ENCODE measurements around the gene SLCO1B3.

The SLCO1B3 gene

DNA sequence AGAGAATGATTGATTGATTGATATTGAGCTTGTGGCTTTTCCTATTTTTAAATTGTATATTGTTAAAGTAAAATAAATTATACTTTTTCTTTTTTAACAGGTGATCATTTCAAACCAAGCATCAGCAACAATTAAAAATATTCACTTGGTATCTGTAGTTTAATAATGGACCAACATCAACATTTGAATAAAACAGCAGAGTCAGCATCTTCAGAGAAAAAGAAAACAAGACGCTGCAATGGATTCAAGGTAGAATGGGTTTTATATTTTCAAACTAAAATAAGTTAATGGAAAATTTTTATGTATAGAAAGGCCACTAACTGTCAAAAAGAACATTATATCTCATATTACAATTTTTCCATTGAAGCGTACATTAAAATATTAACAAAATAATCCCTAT is 5.1 kb downstream of the SLCO1B3 start:
- Histone ChIP-seq H3K9ac (ENCODE audit: low read depth, low read length) (no peak overlapping the region), H3K9me3 (ENCODE audit: control insufficient read depth, insufficient read depth, low read length) (no peaks in the 10 kb centered on the region)

DNA sequence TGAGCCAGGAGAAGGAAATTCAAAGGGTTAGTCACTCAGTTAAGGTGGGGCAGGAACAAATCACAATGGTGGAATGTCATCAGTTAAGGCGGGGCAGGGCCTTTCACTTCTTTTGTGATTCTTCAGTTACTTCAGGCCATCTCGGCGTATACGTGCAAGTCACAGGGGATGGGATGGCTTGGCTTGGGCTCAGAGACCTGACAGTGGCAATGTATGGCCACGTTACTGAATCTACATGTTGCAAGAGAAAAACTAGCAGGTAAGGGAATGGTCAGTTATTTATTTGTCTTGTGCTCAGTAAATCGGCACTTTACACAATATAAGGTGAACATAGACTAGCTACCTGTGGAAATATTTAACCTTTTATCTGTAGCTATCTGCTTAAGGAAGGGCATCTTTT is 11.9 kb downstream of the SLCO1B3 start:
- H3K4me1 ChIP-seq (ENCODE audit: control insufficient read depth, insufficient read depth, low read length) = no peaks in the 10 kb centered on the region
- H3K9me3 ChIP-seq (ENCODE audit: control insufficient read depth, insufficient read depth, low read length) = peaks cover 8% of the 10 kb centered on the region
- H3K36me3 ChIP-seq (ENCODE audit: control insufficient read depth, insufficient read depth, low read length) = no peaks in the 10 kb centered on the region
- no peaks in the 10 kb centered on the region for H3K27me3 ChIP-seq (ENCODE audit: control insufficient read depth, insufficient read depth, low read length)
- H3K9ac ChIP-seq (ENCODE audit: low read depth, low read length) = no peak overlapping the region
- no peak overlapping the region for H3K4me3 ChIP-seq (ENCODE audit: low read depth, low read length)

More for the DNA sequence above, 5.1 kb downstream of the SLCO1B3 start:
- no peak overlapping the region for H3K4me3 ChIP-seq (ENCODE audit: low read depth, low read length)
- H3K36me3 ChIP-seq (ENCODE audit: control insufficient read depth, insufficient read depth, low read length) = no peaks in the 10 kb centered on the region
- H3K4me1 ChIP-seq (ENCODE audit: control insufficient read depth, insufficient read depth, low read length) = no peaks in the 10 kb centered on the region
- H3K27me3 ChIP-seq (ENCODE audit: control insufficient read depth, insufficient read depth, low read length) = no peaks in the 10 kb centered on the region

DNA sequence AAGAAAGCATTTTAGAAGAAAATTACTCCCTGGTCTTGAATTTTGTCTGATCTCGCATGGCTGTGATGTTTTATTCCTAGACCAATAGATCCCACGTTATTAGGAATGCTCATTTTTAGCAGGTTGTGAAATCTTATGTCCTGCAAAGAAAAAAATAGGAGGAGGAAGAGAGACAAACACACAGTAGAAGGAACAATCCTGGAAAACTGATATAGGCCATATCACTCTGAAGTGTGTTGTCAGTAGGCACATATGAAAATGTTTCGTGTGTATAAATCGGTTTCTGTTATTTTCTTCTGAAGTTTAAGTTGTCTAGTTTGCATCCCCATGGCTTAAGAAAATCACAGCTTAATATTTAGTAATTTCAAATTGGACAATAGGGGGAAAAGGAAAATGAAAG is 12.4 kb downstream of the SLCO1B3 start:
- Histone ChIP-seq H3K36me3 (ENCODE audit: control insufficient read depth, insufficient read depth, low read length) (no peaks in the 10 kb centered on the region), H3K4me3 (ENCODE audit: low read depth, low read length) (no peak overlapping the region), H3K27me3 (ENCODE audit: control insufficient read depth, insufficient read depth, low read length) (no peaks in the 10 kb centered on the region), H3K4me1 (ENCODE audit: control insufficient read depth, insufficient read depth, low read length) (no peaks in the 10 kb centered on the region), H3K9me3 (ENCODE audit: control insufficient read depth, insufficient read depth, low read length) (peaks cover 8% of the 10 kb centered on the region), H3K9ac (ENCODE audit: low read depth, low read length) (no peak overlapping the region)

DNA sequence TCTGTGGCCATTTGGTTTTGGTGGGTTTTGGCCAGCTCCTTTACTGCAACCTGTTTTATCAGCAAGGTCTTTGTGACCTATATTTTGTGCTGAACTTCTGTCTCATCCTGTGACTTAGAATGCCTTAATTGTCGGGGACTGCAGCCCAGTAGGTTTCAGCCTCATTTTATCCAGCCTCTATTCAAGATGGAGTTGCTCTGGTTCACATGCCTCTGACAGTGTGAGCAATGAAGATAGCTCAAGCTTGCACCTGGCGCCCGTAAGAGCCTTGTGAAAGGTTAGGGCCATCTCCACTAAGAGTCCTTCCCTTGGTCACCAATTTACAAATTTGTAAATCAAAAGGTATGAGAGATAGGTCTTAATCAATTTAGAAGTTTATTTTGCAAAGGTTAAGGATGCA is 19.4 kb downstream of the SLCO1B3 start:
- H3K27me3 ChIP-seq (ENCODE audit: control insufficient read depth, insufficient read depth, low read length) = no peaks in the 10 kb centered on the region
- H3K9me3 ChIP-seq (ENCODE audit: control insufficient read depth, insufficient read depth, low read length) = no peaks in the 10 kb centered on the region
- no peaks in the 10 kb centered on the region for H3K4me1 ChIP-seq (ENCODE audit: control insufficient read depth, insufficient read depth, low read length)
- H3K4me3 ChIP-seq (ENCODE audit: low read depth, low read length) = no peak overlapping the region
- H3K36me3 ChIP-seq (ENCODE audit: control insufficient read depth, insufficient read depth, low read length) = no peaks in the 10 kb centered on the region
- no peak overlapping the region for H3K9ac ChIP-seq (ENCODE audit: low read depth, low read length)

DNA sequence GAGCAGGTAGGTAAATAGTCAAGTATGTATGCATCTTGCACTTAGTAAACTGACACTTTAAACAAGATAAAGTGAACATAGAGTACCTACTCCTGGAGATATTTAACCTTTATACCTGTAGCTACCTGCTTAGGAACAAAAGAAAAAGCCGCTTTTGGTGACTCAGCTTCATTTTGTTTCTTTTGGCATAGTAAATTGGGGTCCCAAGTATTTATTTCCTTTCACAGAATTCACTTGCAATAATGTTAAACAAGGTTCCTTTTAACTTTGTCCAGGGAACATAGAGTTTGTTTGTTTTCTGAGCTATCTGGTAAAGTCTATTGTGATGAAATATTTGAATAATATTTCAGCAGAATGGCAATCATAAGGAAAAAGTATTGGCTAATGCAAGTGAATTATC is 20.0 kb downstream of the SLCO1B3 start:
- Histone ChIP-seq H3K4me3 (ENCODE audit: low read depth, low read length) (no peak overlapping the region), H3K4me1 (ENCODE audit: control insufficient read depth, insufficient read depth, low read length) (no peaks in the 10 kb centered on the region), H3K9ac (ENCODE audit: low read depth, low read length) (no peak overlapping the region), H3K9me3 (ENCODE audit: control insufficient read depth, insufficient read depth, low read length) (no peaks in the 10 kb centered on the region), H3K36me3 (ENCODE audit: control insufficient read depth, insufficient read depth, low read length) (no peaks in the 10 kb centered on the region), H3K27me3 (ENCODE audit: control insufficient read depth, insufficient read depth, low read length) (no peaks in the 10 kb centered on the region)

DNA sequence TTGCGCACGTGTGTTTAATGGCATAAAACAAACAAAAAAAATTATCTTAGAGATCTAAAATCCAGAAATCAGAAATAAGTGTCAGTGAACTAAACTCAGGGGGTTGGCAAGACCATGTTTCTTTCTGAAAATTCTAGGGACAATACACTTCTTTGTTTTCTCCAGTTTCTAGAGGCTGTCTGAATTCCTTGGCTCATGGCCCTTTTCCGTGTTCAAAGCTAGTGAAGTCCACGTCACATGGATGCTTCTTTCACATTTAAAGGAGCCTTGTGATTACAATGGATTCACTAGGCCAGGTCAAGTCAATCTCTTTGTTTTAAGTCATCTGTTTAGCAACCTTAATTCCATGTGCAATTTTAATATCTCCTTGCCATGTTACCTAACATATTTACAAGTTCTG is 22.4 kb downstream of the SLCO1B3 start:
- H3K9ac ChIP-seq (ENCODE audit: low read depth, low read length) = no peak overlapping the region
- no peaks in the 10 kb centered on the region for H3K9me3 ChIP-seq (ENCODE audit: control insufficient read depth, insufficient read depth, low read length)
- no peaks in the 10 kb centered on the region for H3K27me3 ChIP-seq (ENCODE audit: control insufficient read depth, insufficient read depth, low read length)
- no peaks in the 10 kb centered on the region for H3K36me3 ChIP-seq (ENCODE audit: control insufficient read depth, insufficient read depth, low read length)
- no peaks in the 10 kb centered on the region for H3K4me1 ChIP-seq (ENCODE audit: control insufficient read depth, insufficient read depth, low read length)
- H3K4me3 ChIP-seq (ENCODE audit: low read depth, low read length) = no peak overlapping the region

DNA sequence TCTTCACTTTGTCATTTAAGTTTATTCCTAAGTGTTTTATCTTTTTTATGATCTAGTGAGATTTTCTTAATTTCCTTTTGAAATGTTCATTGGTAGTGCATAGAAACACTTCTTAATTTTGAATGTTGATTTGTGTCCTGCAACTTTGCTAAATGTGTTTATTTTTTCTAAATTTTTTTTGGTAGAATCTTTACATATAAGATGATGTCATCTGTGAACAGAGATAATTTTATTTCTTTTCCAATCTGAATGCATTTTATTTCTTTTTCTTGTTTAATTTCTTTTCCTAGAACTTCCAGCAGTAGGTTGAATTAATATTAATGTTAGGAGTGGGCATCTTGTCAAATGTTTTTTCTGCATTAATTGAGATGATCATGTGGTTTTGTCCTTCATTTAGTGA is 42.1 kb downstream of the SLCO1B3 start:
- Histone ChIP-seq H3K36me3 (ENCODE audit: control insufficient read depth, insufficient read depth, low read length) (no peaks in the 10 kb centered on the region), H3K9ac (ENCODE audit: low read depth, low read length) (no peak overlapping the region), H3K4me1 (ENCODE audit: control insufficient read depth, insufficient read depth, low read length) (peaks cover 3% of the 10 kb centered on the region), H3K9me3 (ENCODE audit: control insufficient read depth, insufficient read depth, low read length) (no peaks in the 10 kb centered on the region), H3K4me3 (ENCODE audit: low read depth, low read length) (no peak overlapping the region), H3K27me3 (ENCODE audit: control insufficient read depth, insufficient read depth, low read length) (no peaks in the 10 kb centered on the region)

DNA sequence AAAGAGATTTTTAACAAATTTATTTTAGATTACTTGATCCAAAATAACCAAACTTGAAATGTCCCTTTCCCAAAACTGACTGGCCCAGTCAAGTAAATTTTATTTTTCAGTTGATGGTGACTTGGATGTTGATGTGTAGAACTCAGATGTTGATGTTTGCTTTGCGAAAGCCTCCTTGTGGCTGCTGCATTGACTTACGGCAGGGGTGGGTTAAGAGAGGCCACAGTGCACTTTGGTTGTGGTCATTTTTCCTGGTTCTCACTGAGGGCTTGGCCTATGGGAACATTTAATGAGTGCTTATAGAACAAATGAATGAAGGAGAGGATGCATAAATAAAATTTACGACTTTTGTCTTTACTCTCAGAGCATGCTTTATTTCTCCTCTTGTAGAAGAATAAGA is 52.6 kb downstream of the SLCO1B3 start:
- H3K9ac ChIP-seq (ENCODE audit: low read depth, low read length) = no peak overlapping the region
- no peak overlapping the region for H3K4me3 ChIP-seq (ENCODE audit: low read depth, low read length)
- no peaks in the 10 kb centered on the region for H3K4me1 ChIP-seq (ENCODE audit: control insufficient read depth, insufficient read depth, low read length)
- H3K9me3 ChIP-seq (ENCODE audit: control insufficient read depth, insufficient read depth, low read length) = no peaks in the 10 kb centered on the region
- H3K27me3 ChIP-seq (ENCODE audit: control insufficient read depth, insufficient read depth, low read length) = no peaks in the 10 kb centered on the region
- no peaks in the 10 kb centered on the region for H3K36me3 ChIP-seq (ENCODE audit: control insufficient read depth, insufficient read depth, low read length)

DNA sequence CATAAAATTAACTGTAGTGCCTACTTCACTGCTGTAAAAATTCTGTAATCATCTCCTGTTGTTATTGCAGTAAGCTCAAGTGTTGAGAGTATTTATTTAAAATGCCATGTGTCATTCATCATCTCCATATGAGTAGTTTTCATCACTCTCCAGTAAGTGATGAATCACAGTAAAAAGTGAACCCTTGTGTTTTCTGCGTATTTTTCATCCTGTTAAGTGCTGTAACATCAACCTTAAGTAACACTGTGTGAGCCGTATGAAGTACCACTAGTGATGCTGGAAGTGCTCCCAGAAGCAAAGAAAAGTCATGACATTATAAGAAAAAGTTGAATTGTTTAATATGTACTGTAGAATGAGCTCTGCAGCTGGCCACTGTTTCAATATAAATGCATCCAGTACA is 55.4 kb downstream of the SLCO1B3 start:
- Histone ChIP-seq H3K4me1 (ENCODE audit: control insufficient read depth, insufficient read depth, low read length) (no peaks in the 10 kb centered on the region), H3K4me3 (ENCODE audit: low read depth, low read length) (no peak overlapping the region), H3K9ac (ENCODE audit: low read depth, low read length) (no peak overlapping the region), H3K27me3 (ENCODE audit: control insufficient read depth, insufficient read depth, low read length) (no peaks in the 10 kb centered on the region), H3K9me3 (ENCODE audit: control insufficient read depth, insufficient read depth, low read length) (no peaks in the 10 kb centered on the region), H3K36me3 (ENCODE audit: control insufficient read depth, insufficient read depth, low read length) (no peaks in the 10 kb centered on the region)

DNA sequence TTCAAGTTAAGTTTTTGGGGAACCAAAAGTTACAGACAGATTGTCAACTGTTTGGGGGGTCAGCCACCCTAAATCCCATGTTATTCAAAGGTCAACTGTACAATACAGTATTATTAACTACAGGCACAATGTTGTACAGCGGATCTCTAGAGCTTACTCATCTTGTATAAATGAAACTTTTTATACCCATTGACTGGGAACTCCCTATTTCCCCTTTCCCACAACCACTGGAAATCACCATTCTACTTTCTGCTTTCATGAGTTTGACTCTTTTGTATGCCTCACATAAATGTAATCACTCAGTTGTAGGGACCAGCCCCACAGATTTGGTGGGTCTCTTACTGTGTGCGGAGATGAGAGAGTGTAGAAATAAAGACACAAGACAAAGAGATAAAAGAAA is 57.8 kb downstream of the SLCO1B3 start:
- no peaks in the 10 kb centered on the region for H3K4me1 ChIP-seq (ENCODE audit: control insufficient read depth, insufficient read depth, low read length)
- H3K9me3 ChIP-seq (ENCODE audit: control insufficient read depth, insufficient read depth, low read length) = no peaks in the 10 kb centered on the region
- H3K27me3 ChIP-seq (ENCODE audit: control insufficient read depth, insufficient read depth, low read length) = no peaks in the 10 kb centered on the region
- H3K4me3 ChIP-seq (ENCODE audit: low read depth, low read length) = no peak overlapping the region
- H3K36me3 ChIP-seq (ENCODE audit: control insufficient read depth, insufficient read depth, low read length) = no peaks in the 10 kb centered on the region
- no peak overlapping the region for H3K9ac ChIP-seq (ENCODE audit: low read depth, low read length)

DNA sequence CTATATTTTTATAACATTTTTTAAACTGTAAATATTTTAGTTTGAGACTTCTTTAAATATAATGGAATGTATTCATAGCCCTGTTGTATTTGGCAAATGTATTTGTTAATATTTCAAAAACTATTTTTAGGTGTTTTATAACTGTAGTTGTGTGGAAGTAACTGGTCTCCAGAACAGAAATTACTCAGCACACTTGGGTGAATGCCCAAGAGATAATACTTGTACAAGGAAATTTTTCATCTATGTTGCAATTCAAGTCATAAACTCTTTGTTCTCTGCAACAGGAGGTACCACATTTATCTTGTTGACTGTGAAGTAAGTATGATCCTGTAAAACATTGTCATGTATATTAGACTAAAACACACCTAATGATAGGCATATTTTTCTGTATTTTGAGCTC is 72.8 kb downstream of the SLCO1B3 start:
- H3K27me3 ChIP-seq (ENCODE audit: control insufficient read depth, insufficient read depth, low read length) = no peaks in the 10 kb centered on the region
- no peaks in the 10 kb centered on the region for H3K36me3 ChIP-seq (ENCODE audit: control insufficient read depth, insufficient read depth, low read length)
- H3K9ac ChIP-seq (ENCODE audit: low read depth, low read length) = no peak overlapping the region
- H3K9me3 ChIP-seq (ENCODE audit: control insufficient read depth, insufficient read depth, low read length) = no peaks in the 10 kb centered on the region
- no peak overlapping the region for H3K4me3 ChIP-seq (ENCODE audit: low read depth, low read length)
- H3K4me1 ChIP-seq (ENCODE audit: control insufficient read depth, insufficient read depth, low read length) = no peaks in the 10 kb centered on the region

DNA sequence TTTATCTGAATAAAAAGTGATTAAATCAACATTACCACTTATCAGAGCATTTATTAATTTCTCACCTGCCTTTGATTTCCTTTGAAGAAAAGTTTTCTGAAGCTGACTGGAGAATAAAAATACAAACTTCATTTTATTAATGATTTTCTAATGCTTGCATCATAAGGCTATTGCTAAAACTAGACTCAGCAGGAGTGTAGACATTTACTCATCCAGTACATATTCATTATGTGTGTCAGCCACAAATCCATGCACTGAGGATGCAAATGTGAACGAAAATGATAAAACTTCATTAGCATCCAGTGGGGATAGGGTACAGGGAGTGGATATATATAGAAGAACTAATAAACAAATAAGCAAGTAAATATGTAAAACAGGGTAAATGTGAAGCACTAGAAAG is 74.6 kb downstream of the SLCO1B3 start:
- no peaks in the 10 kb centered on the region for H3K36me3 ChIP-seq (ENCODE audit: control insufficient read depth, insufficient read depth, low read length)
- no peak overlapping the region for H3K4me3 ChIP-seq (ENCODE audit: low read depth, low read length)
- H3K27me3 ChIP-seq (ENCODE audit: control insufficient read depth, insufficient read depth, low read length) = no peaks in the 10 kb centered on the region
- H3K9me3 ChIP-seq (ENCODE audit: control insufficient read depth, insufficient read depth, low read length) = no peaks in the 10 kb centered on the region
- H3K9ac ChIP-seq (ENCODE audit: low read depth, low read length) = no peak overlapping the region
- no peaks in the 10 kb centered on the region for H3K4me1 ChIP-seq (ENCODE audit: control insufficient read depth, insufficient read depth, low read length)

DNA sequence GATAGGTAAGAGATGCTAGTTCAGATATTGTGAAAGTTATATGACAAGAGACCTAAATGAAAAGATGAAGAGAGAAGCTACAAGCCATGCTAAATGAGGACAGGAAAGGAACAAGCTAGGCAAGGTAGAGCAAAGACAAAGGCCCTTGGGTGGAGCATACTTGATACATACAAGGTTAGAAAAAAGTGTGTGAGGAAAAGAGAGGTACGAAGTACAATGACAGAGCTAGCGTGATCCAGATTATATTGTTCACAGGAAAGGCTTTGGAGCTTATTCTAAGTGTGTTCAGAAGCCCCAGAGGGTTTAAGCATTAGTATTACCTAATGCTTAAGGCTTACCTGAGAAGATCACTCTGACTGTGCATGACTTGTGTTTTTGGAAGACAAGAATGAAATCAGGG is 75.0 kb downstream of the SLCO1B3 start:
- Histone ChIP-seq H3K4me3 (ENCODE audit: low read depth, low read length) (no peak overlapping the region), H3K9me3 (ENCODE audit: control insufficient read depth, insufficient read depth, low read length) (no peaks in the 10 kb centered on the region), H3K4me1 (ENCODE audit: control insufficient read depth, insufficient read depth, low read length) (no peaks in the 10 kb centered on the region), H3K27me3 (ENCODE audit: control insufficient read depth, insufficient read depth, low read length) (no peaks in the 10 kb centered on the region), H3K36me3 (ENCODE audit: control insufficient read depth, insufficient read depth, low read length) (no peaks in the 10 kb centered on the region), H3K9ac (ENCODE audit: low read depth, low read length) (no peak overlapping the region)

Data from iPS-15b (cell line).